MM.1S (cell line): ENCODE results near the gene HOXC9.
A peak's percentile ranks its signal among the peaks of the same experiment; 100 is the strongest.

Source experiments
- DNase-seq: peaks from one replicate; pipeline ENCODE4 v3.0.0-alpha.2; 2015
- H2AFZ ChIP-seq: fragments of 300-600 bp; sonication (generic); 2 replicates; pipeline ENCODE4 v1.6.0; 2016; ENCODE audit warnings: antibody characterized with exemption, low read length
- H3F3A ChIP-seq: fragments of 300-600 bp; sonication (generic); 2 replicates; pipeline ENCODE4 v1.6.1; 2016; ENCODE audit warnings: mild to moderate bottlenecking, antibody characterized with exemption, low read length, moderate library complexity, mixed read lengths; ENCODE audit not compliant: insufficient read depth
- H3K27ac ChIP-seq: fragments of 300-600 bp; sonication (generic); 2 replicates; pipeline ENCODE4 v1.5.1; 2016; ENCODE audit warnings: mild to moderate bottlenecking, low read length
- H3K27me3 ChIP-seq: fragments of 300-600 bp; sonication (generic); replicated peaks from 2 replicates; pipeline ENCODE4 v1.6.0; 2016; ENCODE audit warnings: low read length; ENCODE audit not compliant: insufficient read depth
- H3K36me3 ChIP-seq: fragments of 300-600 bp; sonication (generic); replicated peaks from 2 replicates; pipeline ENCODE4 v1.6.1; 2016; ENCODE audit warnings: mild to moderate bottlenecking, low read length, mixed read lengths; ENCODE audit not compliant: insufficient read depth
- H3K4me1 ChIP-seq: fragments of 300-600 bp; sonication (generic); 2 replicates; pipeline ENCODE4 v1.6.1; 2016; ENCODE audit warnings: low read length, mixed read lengths
- H3K4me2 ChIP-seq: fragments of 300-600 bp; sonication (generic); 2 replicates; pipeline ENCODE4 v1.6.0; 2016; ENCODE audit warnings: low read depth, low read length
- H3K4me3 ChIP-seq: fragments of 300-600 bp; sonication (generic); 2 replicates; pipeline ENCODE4 v1.5.1; 2016; ENCODE audit warnings: low read length, mixed read lengths
- H3K79me2 ChIP-seq: fragments of 300-600 bp; sonication (generic); 2 replicates; pipeline ENCODE4 v1.6.1; 2016; ENCODE audit warnings: mixed run types, low read length, mixed read lengths
- H3K9ac ChIP-seq: fragments of 300-600 bp; sonication (generic); 2 replicates; pipeline ENCODE4 v1.6.1; 2016; ENCODE audit warnings: low read length, mixed read lengths
- H3K9me2 ChIP-seq: fragments of 300-600 bp; sonication (generic); replicated peaks from 2 replicates; pipeline ENCODE4 v1.6.1; 2016; ENCODE audit warnings: mild to moderate bottlenecking, low read length, mixed read lengths; ENCODE audit not compliant: insufficient read depth
- H3K9me3 ChIP-seq: fragments of 300-600 bp; sonication (generic); replicated peaks from 2 replicates; pipeline ENCODE4 v1.6.1; 2016; ENCODE audit warnings: mild to moderate bottlenecking, low read length, mixed read lengths; ENCODE audit not compliant: insufficient read depth
- H4K20me1 ChIP-seq: fragments of 300-600 bp; sonication (generic); 2 replicates; pipeline ENCODE4 v1.6.1; 2016; ENCODE audit warnings: mild to moderate bottlenecking, low read length, moderate library complexity, mixed read lengths; ENCODE audit not compliant: insufficient read depth
- EZH2 ChIP-seq: fragments of 300-600 bp; sonication (generic); optimal IDR thresholded peaks from 2 replicates; pipeline ENCODE3; 2017; ENCODE audit warnings: low read depth, mild to moderate bottlenecking, antibody characterized with exemption, low read length, mixed read lengths
- EZH2phosphoT487 ChIP-seq: fragments of 300-600 bp; sonication (generic); IDR thresholded peaks from 2 replicates; pipeline ENCODE4 v1.6.1; 2018; ENCODE audit warnings: antibody characterized with exemption, low read length
- TF ChIP-seq, protein P1 (sequence below): fragments of 300-600 bp; sonication (generic); IDR thresholded peaks from 2 replicates; pipeline ENCODE4 v1.5.1; 2016; ENCODE audit warnings: antibody characterized with exemption, low read length, mixed read lengths

The HOXC9 gene

DNA sequence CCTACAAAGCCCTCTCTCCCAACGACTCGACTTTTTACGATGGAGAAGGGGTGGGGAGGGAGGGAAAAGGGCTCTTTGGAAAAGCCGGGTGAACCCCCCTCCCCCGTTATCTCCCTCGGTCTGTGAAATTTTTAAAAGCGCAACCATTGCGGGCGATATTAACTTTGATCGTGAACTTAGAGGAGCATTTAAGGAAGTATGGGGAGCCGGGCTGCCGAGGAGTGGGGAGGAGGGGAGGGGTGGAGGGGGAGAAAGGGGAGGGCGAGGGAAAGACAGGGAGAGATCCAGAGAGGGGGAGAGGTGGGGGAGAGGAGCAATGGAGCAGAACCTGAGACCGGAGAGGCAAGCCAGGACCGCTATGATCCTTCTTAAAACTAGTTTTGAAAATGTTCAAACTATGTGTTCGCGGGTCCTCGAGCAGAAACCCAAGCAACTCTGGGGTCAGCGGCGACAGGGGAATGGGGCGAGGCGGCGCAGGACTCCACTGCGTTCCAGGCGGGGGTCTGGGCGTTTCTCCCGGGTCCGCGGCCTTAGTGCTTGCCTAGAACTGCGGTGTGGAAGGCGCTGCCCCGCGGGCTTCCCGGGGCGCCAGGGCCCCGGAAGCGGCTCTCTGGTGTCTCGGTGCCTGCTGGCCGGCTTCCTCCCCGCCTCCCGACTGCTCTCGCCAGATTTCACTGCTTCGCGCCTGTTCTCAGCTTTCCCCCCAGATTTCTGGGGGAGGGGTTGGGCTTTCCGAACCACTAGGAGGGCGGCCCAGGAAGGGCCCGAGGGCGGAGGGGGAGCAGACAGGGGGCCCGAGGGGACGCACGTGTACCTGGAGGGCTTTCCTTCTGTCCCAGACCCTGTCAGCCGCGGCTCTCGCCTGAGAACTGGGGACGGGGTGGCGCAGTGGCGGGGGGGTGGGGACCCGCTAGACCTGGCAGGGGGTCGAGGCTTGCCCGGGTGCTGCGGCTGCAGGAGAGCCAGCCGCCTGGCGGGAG is 25.6 kb upstream of the HOXC9 start, which contains the start of gene HOTAIR:
Gene HOTAIR (minus strand): TSS at position 871 of the 980 bp plus-strand sequence.
- TF ChIP-seq EZH2 (no peak), EZH2phosphoT487 (no peak)
- TF ChIP-seq, protein P1, sequence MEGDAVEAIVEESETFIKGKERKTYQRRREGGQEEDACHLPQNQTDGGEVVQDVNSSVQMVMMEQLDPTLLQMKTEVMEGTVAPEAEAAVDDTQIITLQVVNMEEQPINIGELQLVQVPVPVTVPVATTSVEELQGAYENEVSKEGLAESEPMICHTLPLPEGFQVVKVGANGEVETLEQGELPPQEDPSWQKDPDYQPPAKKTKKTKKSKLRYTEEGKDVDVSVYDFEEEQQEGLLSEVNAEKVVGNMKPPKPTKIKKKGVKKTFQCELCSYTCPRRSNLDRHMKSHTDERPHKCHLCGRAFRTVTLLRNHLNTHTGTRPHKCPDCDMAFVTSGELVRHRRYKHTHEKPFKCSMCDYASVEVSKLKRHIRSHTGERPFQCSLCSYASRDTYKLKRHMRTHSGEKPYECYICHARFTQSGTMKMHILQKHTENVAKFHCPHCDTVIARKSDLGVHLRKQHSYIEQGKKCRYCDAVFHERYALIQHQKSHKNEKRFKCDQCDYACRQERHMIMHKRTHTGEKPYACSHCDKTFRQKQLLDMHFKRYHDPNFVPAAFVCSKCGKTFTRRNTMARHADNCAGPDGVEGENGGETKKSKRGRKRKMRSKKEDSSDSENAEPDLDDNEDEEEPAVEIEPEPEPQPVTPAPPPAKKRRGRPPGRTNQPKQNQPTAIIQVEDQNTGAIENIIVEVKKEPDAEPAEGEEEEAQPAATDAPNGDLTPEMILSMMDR: no peak
- H3K36me3 ChIP-seq: no peaks in the 10 kb centered on the region
- peaks cover 4% of the 10 kb centered on the region; the same call in 1 of the 2 replicates for H3F3A ChIP-seq
- H3K9ac ChIP-seq: no peak within 1 kb of the TSS
- H3K27me3 ChIP-seq: peaks cover 96% of the 10 kb centered on the region
- 0 out of 2 replicates have a peak within 1 kb of the TSS, but pooled peaks have one; percentile 15 for H2AFZ ChIP-seq
- H3K79me2 ChIP-seq: no peaks in the 10 kb centered on the region
- H3K27ac ChIP-seq: no peak within 1 kb of the TSS
- H3K9me3 ChIP-seq: no peaks in the 10 kb centered on the region
- peak within 1 kb of the TSS; percentile 83 for H3K4me2 ChIP-seq
- H4K20me1 ChIP-seq: no peaks in the 10 kb centered on the region; the same call in 1 of the 2 replicates
- no peak for DNase-seq
- H3K9me2 ChIP-seq: no peaks in the 10 kb centered on the region
- peaks cover 5% of the 10 kb centered on the region; the same call in 1 of the 2 replicates for H3K4me1 ChIP-seq
- H3K4me3 ChIP-seq: peak within 1 kb of the TSS; percentile 46; the same call in 1 of the 2 replicates

GRCh38 chr12:53975064-53975471 is 24.9 kb upstream of the HOXC9 start:
- Histone ChIP-seq H3K27ac (no peak overlapping the region), H3K79me2 (no peaks in the 10 kb centered on the region), H2AFZ (no peak overlapping the region), H3K9me3 (no peaks in the 10 kb centered on the region), H4K20me1 (no peaks in the 10 kb centered on the region; the same call in 1 of the 2 replicates), H3K9me2 (no peaks in the 10 kb centered on the region), H3K9ac (no peak overlapping the region), H3K4me3 (peak overlapping the region; percentile 27; the same call in 1 of the 2 replicates), H3K36me3 (no peaks in the 10 kb centered on the region), H3K4me1 (peaks cover 5% of the 10 kb centered on the region; the same call in 1 of the 2 replicates), H3F3A (peaks cover 4% of the 10 kb centered on the region; the same call in 1 of the 2 replicates), H3K27me3 (peaks cover 96% of the 10 kb centered on the region), H3K4me2 (peak overlapping the region; percentile 83)
- DNase-seq: peak; percentile 68
- TF ChIP-seq EZH2phosphoT487: no peak
- TF ChIP-seq, protein P1: no peak
- TF ChIP-seq EZH2: no peak

GRCh38 chr12:53975479-53976152 is 24.3 kb upstream of the HOXC9 start:
- Histone ChIP-seq H3K9ac (no peak overlapping the region), H2AFZ (no peak overlapping the region), H3K27me3 (peaks cover 96% of the 10 kb centered on the region), H3K4me2 (peak overlapping the region; percentile 83; the same call in 1 of the 2 replicates), H3K9me2 (no peaks in the 10 kb centered on the region), H3K9me3 (no peaks in the 10 kb centered on the region), H3K36me3 (no peaks in the 10 kb centered on the region), H3F3A (peaks cover 4% of the 10 kb centered on the region; the same call in 1 of the 2 replicates), H3K27ac (no peak overlapping the region), H4K20me1 (no peaks in the 10 kb centered on the region; the same call in 1 of the 2 replicates), H3K4me3 (peak overlapping the region; percentile 46; the same call in 1 of the 2 replicates), H3K4me1 (peaks cover 5% of the 10 kb centered on the region; the same call in 1 of the 2 replicates), H3K79me2 (no peaks in the 10 kb centered on the region)
- no peak for DNase-seq
- TF ChIP-seq EZH2phosphoT487: no peak
- TF ChIP-seq EZH2: no peak
- TF ChIP-seq, protein P1: no peak
